ENCODE measurements around the gene PHKB. TPM values are rescaled to one million over a fixed set of nuclear protein-coding genes. Genes with fewer than 3 reads are reported as not detected.
"Not testable (repeated sequence)": the region's sequence is repeated elsewhere in the genome, so short reads cannot be mapped to it uniquely, and the experiment has no call there.

PHKB gene
- total and polyA plus RNA-seq, 5 donors from 2014 or later, result 28.8 to 96.6 (median 38.5) TPM

- no peak for ATAC-seq (ENCODE audit: low read depth in 2 of 2)
- no peak overlapping the region for H3K4me3 Mint-ChIP-seq
- peaks cover 43% of the 10 kb centered on the region for H3K36me3 ChIP-seq (ENCODE audit: control insufficient read depth, insufficient read depth, low read length)
These were observed 203.7 kb downstream of the PHKB start for GRCh38 chr16:47664653-47665325.

GRCh38 chr16:47666434-47666833, 205.3 kb downstream of the PHKB start:
- Mint-ChIP-seq H3K9me3 (no peaks in the 10 kb centered on the region), H3K36me3 (peaks cover 69% of the 10 kb centered on the region), H3K27me3 (no peaks in the 10 kb centered on the region), H3K27ac (no peak overlapping the region), H3K4me1 (no peaks in the 10 kb centered on the region), H3K4me3 (no peak overlapping the region)
- Histone ChIP-seq H3K27ac (ENCODE audit: insufficient read depth, low read length, poor library complexity, severe bottlenecking) (no peak overlapping the region), H3K4me3 (ENCODE audit: low read depth, low read length) (no peak overlapping the region), H3K36me3 (ENCODE audit: control insufficient read depth, insufficient read depth, low read length) (peaks cover 35% of the 10 kb centered on the region), H3K27me3 (ENCODE audit: control insufficient read depth, insufficient read depth, low read length) (no peaks in the 10 kb centered on the region), H3K4me1 (ENCODE audit: control insufficient read depth, insufficient read depth, low read length, poor library complexity, severe bottlenecking) (no peaks in the 10 kb centered on the region), H3K9me3 (ENCODE audit: control insufficient read depth in 2 of 2, low read length in 2 of 2) (no peaks in the 10 kb centered on the region)
- ATAC-seq (ENCODE audit: low read depth in 2 of 2) (no peak), DNase-seq (no peak)

More at GRCh38 chr16:47664653-47665325, 203.7 kb downstream of the PHKB start:
- Mint-ChIP-seq H3K4me1 (no peaks in the 10 kb centered on the region), H3K27ac (peak overlapping the region in 1 of 3 donors; percentile 60), H3K36me3 (peaks cover 76% of the 10 kb centered on the region), H3K9me3 (no peaks in the 10 kb centered on the region), H3K27me3 (no peaks in the 10 kb centered on the region)
- no peaks in the 10 kb centered on the region for H3K9me3 ChIP-seq (ENCODE audit: control insufficient read depth in 2 of 2, low read length in 2 of 2)
- H3K4me1 ChIP-seq (ENCODE audit: control insufficient read depth, insufficient read depth, low read length, poor library complexity, severe bottlenecking), result no peaks in the 10 kb centered on the region
- no peak overlapping the region for H3K27ac ChIP-seq (ENCODE audit: insufficient read depth, low read length, poor library complexity, severe bottlenecking)
- H3K4me3 ChIP-seq (ENCODE audit: low read depth, low read length), result no peak overlapping the region
- no peak for DNase-seq
- no peaks in the 10 kb centered on the region for H3K27me3 ChIP-seq (ENCODE audit: control insufficient read depth, insufficient read depth, low read length)

- H3K27ac Mint-ChIP-seq, result peak overlapping the region in 1 of 3 donors; percentile 54
- peaks cover 61% of the 10 kb centered on the region for H3K36me3 Mint-ChIP-seq
- H3K4me3 Mint-ChIP-seq, result no peak overlapping the region
These were observed 206.8 kb downstream of the PHKB start for GRCh38 chr16:47667956-47668355.

GRCh38 chr16:47672475-47672874, 211.3 kb downstream of the PHKB start:
- ATAC-seq (ENCODE audit: low read depth in 2 of 2) (no peak), DNase-seq (no peak)
- H3K4me3 ChIP-seq (ENCODE audit: low read depth, low read length), result no peak overlapping the region
- Mint-ChIP-seq H3K27me3 (no peaks in the 10 kb centered on the region), H3K9me3 (peaks cover 0 to 4% (median 2%) of the 10 kb centered on the region in 7 donors), H3K36me3 (peaks cover 71% of the 10 kb centered on the region), H3K4me3 (no peak overlapping the region), H3K27ac (no peak overlapping the region), H3K4me1 (peaks cover 0 to 4% (median 0%) of the 10 kb centered on the region in 4 donors)
- H3K36me3 ChIP-seq (ENCODE audit: control insufficient read depth, insufficient read depth, low read length), result peaks cover 39% of the 10 kb centered on the region
- no peaks in the 10 kb centered on the region for H3K9me3 ChIP-seq (ENCODE audit: control insufficient read depth in 2 of 2, low read length in 2 of 2)
- H3K4me1 ChIP-seq (ENCODE audit: control insufficient read depth, insufficient read depth, low read length, poor library complexity, severe bottlenecking), result no peaks in the 10 kb centered on the region
- no peak overlapping the region for H3K27ac ChIP-seq (ENCODE audit: insufficient read depth, low read length, poor library complexity, severe bottlenecking)
- H3K27me3 ChIP-seq (ENCODE audit: control insufficient read depth, insufficient read depth, low read length), result no peaks in the 10 kb centered on the region

More at GRCh38 chr16:47667956-47668355, 206.8 kb downstream of the PHKB start:
- no peaks in the 10 kb centered on the region for H3K9me3 Mint-ChIP-seq
- H3K27me3 ChIP-seq (ENCODE audit: control insufficient read depth, insufficient read depth, low read length), result no peaks in the 10 kb centered on the region
- H3K27ac ChIP-seq (ENCODE audit: insufficient read depth, low read length, poor library complexity, severe bottlenecking), result no peak overlapping the region
- H3K9me3 ChIP-seq (ENCODE audit: control insufficient read depth in 2 of 2, low read length in 2 of 2), result no peaks in the 10 kb centered on the region
- H3K4me3 ChIP-seq (ENCODE audit: low read depth, low read length), result no peak overlapping the region
- DNase-seq (no peak), ATAC-seq (ENCODE audit: low read depth in 2 of 2) (no peak)
- H3K4me1 ChIP-seq (ENCODE audit: control insufficient read depth, insufficient read depth, low read length, poor library complexity, severe bottlenecking), result no peaks in the 10 kb centered on the region
- H3K4me1 Mint-ChIP-seq, result no peaks in the 10 kb centered on the region
- H3K36me3 ChIP-seq (ENCODE audit: control insufficient read depth, insufficient read depth, low read length), result peaks cover 26% of the 10 kb centered on the region
- no peaks in the 10 kb centered on the region for H3K27me3 Mint-ChIP-seq

GRCh38 chr16:47676635-47677177, 215.6 kb downstream of the PHKB start:
- Mint-ChIP-seq H3K4me1 (peaks cover 0 to 4% (median 2%) of the 10 kb centered on the region in 4 donors), H3K4me3 (no peak overlapping the region), H3K27me3 (no peaks in the 10 kb centered on the region), H3K9me3 (peaks cover 0 to 8% (median 3%) of the 10 kb centered on the region in 7 donors), H3K36me3 (peaks cover 67% of the 10 kb centered on the region), H3K27ac (no peak overlapping the region)
- no peaks in the 10 kb centered on the region for H3K4me1 ChIP-seq (ENCODE audit: control insufficient read depth, insufficient read depth, low read length, poor library complexity, severe bottlenecking)
- H3K4me3 ChIP-seq (ENCODE audit: low read depth, low read length), result no peak overlapping the region
- H3K27me3 ChIP-seq (ENCODE audit: control insufficient read depth, insufficient read depth, low read length), result no peaks in the 10 kb centered on the region
- no peak for DNase-seq
- no peak overlapping the region for H3K27ac ChIP-seq (ENCODE audit: insufficient read depth, low read length, poor library complexity, severe bottlenecking)
- no peaks in the 10 kb centered on the region for H3K9me3 ChIP-seq (ENCODE audit: control insufficient read depth in 2 of 2, low read length in 2 of 2)
- H3K36me3 ChIP-seq (ENCODE audit: control insufficient read depth, insufficient read depth, low read length), result peaks cover 29% of the 10 kb centered on the region
- no peak for ATAC-seq (ENCODE audit: low read depth in 2 of 2)

GRCh38 chr16:47681571-47681970, 220.4 kb downstream of the PHKB start:
- H3K4me3 Mint-ChIP-seq; H3K4me1 ChIP-seq (ENCODE audit: control insufficient read depth, insufficient read depth, low read length, poor library complexity, severe bottlenecking): not testable (repeated sequence)
- H3K36me3 ChIP-seq (ENCODE audit: control insufficient read depth, insufficient read depth, low read length), result peaks cover 10% of the 10 kb centered on the region

GRCh38 chr16:47687694-47688093, 226.6 kb downstream of the PHKB start:
- Mint-ChIP-seq H3K27me3 (no peaks in the 10 kb centered on the region), H3K4me1 (peaks cover 0 to 6% (median 2%) of the 10 kb centered on the region in 4 donors), H3K36me3 (peaks cover 42% of the 10 kb centered on the region), H3K9me3 (no peaks in the 10 kb centered on the region), H3K27ac (no peak overlapping the region), H3K4me3 (no peak overlapping the region)
- Histone ChIP-seq H3K27me3 (ENCODE audit: control insufficient read depth, insufficient read depth, low read length) (no peaks in the 10 kb centered on the region), H3K4me1 (ENCODE audit: control insufficient read depth, insufficient read depth, low read length, poor library complexity, severe bottlenecking) (no peaks in the 10 kb centered on the region), H3K36me3 (ENCODE audit: control insufficient read depth, insufficient read depth, low read length) (peaks cover 40% of the 10 kb centered on the region), H3K27ac (ENCODE audit: insufficient read depth, low read length, poor library complexity, severe bottlenecking) (no peak overlapping the region), H3K9me3 (ENCODE audit: control insufficient read depth in 2 of 2, low read length in 2 of 2) (no peaks in the 10 kb centered on the region), H3K4me3 (ENCODE audit: low read depth, low read length) (no peak overlapping the region)
- DNase-seq, result no peak
- no peak for ATAC-seq (ENCODE audit: low read depth in 2 of 2)

More at GRCh38 chr16:47681571-47681970, 220.4 kb downstream of the PHKB start:
- not testable (repeated sequence) for H3K27me3 Mint-ChIP-seq; H3K9me3 Mint-ChIP-seq; H3K9me3 ChIP-seq (ENCODE audit: control insufficient read depth in 2 of 2, low read length in 2 of 2); H3K27me3 ChIP-seq (ENCODE audit: control insufficient read depth, insufficient read depth, low read length); H3K4me3 ChIP-seq (ENCODE audit: low read depth, low read length); ATAC-seq (ENCODE audit: low read depth in 2 of 2); DNase-seq; H3K4me1 Mint-ChIP-seq; H3K27ac ChIP-seq (ENCODE audit: insufficient read depth, low read length, poor library complexity, severe bottlenecking); H3K27ac Mint-ChIP-seq
- peaks cover 47% of the 10 kb centered on the region for H3K36me3 Mint-ChIP-seq

- ATAC-seq (ENCODE audit: low read depth in 2 of 2), result no peak
These were observed 232.1 kb downstream of the PHKB start for GRCh38 chr16:47693226-47693625.

More at GRCh38 chr16:47693226-47693625, 232.1 kb downstream of the PHKB start:
- H3K4me3 ChIP-seq (ENCODE audit: low read depth, low read length), result no peak overlapping the region
- H3K27ac Mint-ChIP-seq, result no peak overlapping the region
- no peaks in the 10 kb centered on the region for H3K27me3 ChIP-seq (ENCODE audit: control insufficient read depth, insufficient read depth, low read length)
- no peak for DNase-seq
- no peak overlapping the region for H3K27ac ChIP-seq (ENCODE audit: insufficient read depth, low read length, poor library complexity, severe bottlenecking)
- H3K36me3 ChIP-seq (ENCODE audit: control insufficient read depth, insufficient read depth, low read length), result peaks cover 77% of the 10 kb centered on the region
- H3K9me3 Mint-ChIP-seq, result peaks cover 0 to 4% (median 0%) of the 10 kb centered on the region in 7 donors
- H3K4me1 ChIP-seq (ENCODE audit: control insufficient read depth, insufficient read depth, low read length, poor library complexity, severe bottlenecking), result no peaks in the 10 kb centered on the region
- H3K4me3 Mint-ChIP-seq, result no peak overlapping the region
- peaks cover 64% of the 10 kb centered on the region for H3K36me3 Mint-ChIP-seq
- H3K9me3 ChIP-seq (ENCODE audit: control insufficient read depth in 2 of 2, low read length in 2 of 2), result no peaks in the 10 kb centered on the region
- no peaks in the 10 kb centered on the region for H3K27me3 Mint-ChIP-seq
- peaks cover 0 to 5% (median 1%) of the 10 kb centered on the region in 4 donors for H3K4me1 Mint-ChIP-seq
